DND-41 (cell line): Measurements from ENCODE around the gene KRT6C.

Experiments used
- ATAC-seq: fragments of 200-7000 bp; cut with Tn5 transposase; 3 replicates; pipeline ENCODE4 v1.9.1; 2021; ENCODE audit warnings: low read depth; ENCODE audit not compliant: insufficient read depth
- DNase-seq: peaks from one replicate; pipeline ENCODE4 v3.0.0-alpha.2; 2020
- H2AFZ ChIP-seq: 2 replicates; pipeline ENCODE4 v1.6.0; 2012; ENCODE audit warnings: low read depth, low read length
- H3K27ac ChIP-seq: 2 replicates; pipeline ENCODE4 v1.5.1; 2012; ENCODE audit warnings: low read length, inconsistent platforms
- H3K27me3 ChIP-seq: fragments of 200-600 bp; sonication (generic); 2 replicates; pipeline ENCODE4 v1.6.0; 2012; ENCODE audit warnings: low read length, mild to moderate bottlenecking, inconsistent platforms; ENCODE audit not compliant: insufficient read depth, poor library complexity
- H3K36me3 ChIP-seq: 2 replicates; pipeline ENCODE4 v1.5.1; 2012; ENCODE audit warnings: low read length, inconsistent platforms; ENCODE audit not compliant: insufficient read depth
- H3K4me1 ChIP-seq: 2 replicates; pipeline ENCODE4 v1.5.1; 2012; ENCODE audit warnings: mild to moderate bottlenecking, low read length; ENCODE audit not compliant: insufficient read depth
- H3K4me2 ChIP-seq: 2 replicates; pipeline ENCODE4 v1.6.0; 2012; ENCODE audit warnings: mild to moderate bottlenecking, moderate library complexity, low read length, inconsistent platforms; ENCODE audit not compliant: insufficient read depth
- H3K4me3 ChIP-seq, 2 experiments: fragments of 200-600 bp in 1 of 2; shearing (Covaris generic) in 1 of 2; 2 replicates each; pipeline ENCODE4 v1.5.1; 2012 to 2016; ENCODE audit warnings: inconsistent platforms in 2 of 2, low read length in 2 of 2, mild to moderate bottlenecking in 2 of 2, low read depth in 1 of 2, moderate library complexity in 1 of 2
- H3K79me2 ChIP-seq: 2 replicates; pipeline ENCODE4 v1.6.0; 2012; ENCODE audit warnings: low read length, inconsistent platforms; ENCODE audit not compliant: insufficient read depth
- H3K9ac ChIP-seq: 2 replicates; pipeline ENCODE4 v1.6.0; 2012; ENCODE audit warnings: low read depth, mild to moderate bottlenecking, inconsistent platforms, low read length, moderate library complexity
- H3K9me3 ChIP-seq: 2 replicates; pipeline ENCODE4 v1.5.1; 2012; ENCODE audit warnings: low read length, moderate library complexity, mild to moderate bottlenecking, inconsistent platforms; ENCODE audit not compliant: insufficient read depth, severe bottlenecking
- H4K20me1 ChIP-seq: 2 replicates; pipeline ENCODE4 v1.6.0; 2012; ENCODE audit warnings: low read length; ENCODE audit not compliant: insufficient read depth
- CTCF ChIP-seq: IDR thresholded peaks from 2 replicates; pipeline ENCODE4 v1.5.1; 2012; ENCODE audit warnings: borderline replicate concordance, low read length, moderate library complexity, mild to moderate bottlenecking; ENCODE audit not compliant: poor library complexity, severe bottlenecking; ENCODE audit errors: extremely low read depth
- EZH2 ChIP-seq: IDR thresholded peaks from 3 replicates; pipeline ENCODE4 v1.6.1; 2012; ENCODE audit warnings: borderline replicate concordance, low read depth, mild to moderate bottlenecking, moderate library complexity, low read length, inconsistent platforms; ENCODE audit not compliant: severe bottlenecking

Gene KRT6C

DNA sequence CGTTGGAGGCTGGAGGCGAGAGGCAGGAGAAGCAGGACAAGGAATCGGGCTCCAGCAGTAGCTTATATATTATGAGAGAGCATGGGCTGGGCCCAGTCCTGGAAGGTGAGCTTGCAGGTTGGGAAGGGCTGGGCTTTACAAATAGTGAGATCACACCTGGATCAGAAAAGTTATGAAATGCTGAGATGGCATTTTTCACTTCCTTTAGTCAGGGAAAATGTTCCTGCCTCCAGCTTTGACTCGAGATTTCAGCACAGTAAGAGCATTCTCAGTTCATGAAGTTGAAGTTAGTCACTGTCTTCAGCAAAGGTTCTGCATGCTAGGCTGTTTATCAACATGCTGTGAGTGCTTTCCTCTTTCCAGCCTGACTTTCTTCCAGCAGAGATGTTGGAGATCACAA, at the start of gene KRT6C:
Gene KRT6C, minus strand, starts transcription at position 38 of the 400 bp plus-strand sequence. CDS start 68 bp downstream, outside the sequence.
- TF ChIP-seq CTCF (no peak), EZH2 (no peak)
- no peak within 1 kb of the TSS for H3K27ac ChIP-seq

DNA sequence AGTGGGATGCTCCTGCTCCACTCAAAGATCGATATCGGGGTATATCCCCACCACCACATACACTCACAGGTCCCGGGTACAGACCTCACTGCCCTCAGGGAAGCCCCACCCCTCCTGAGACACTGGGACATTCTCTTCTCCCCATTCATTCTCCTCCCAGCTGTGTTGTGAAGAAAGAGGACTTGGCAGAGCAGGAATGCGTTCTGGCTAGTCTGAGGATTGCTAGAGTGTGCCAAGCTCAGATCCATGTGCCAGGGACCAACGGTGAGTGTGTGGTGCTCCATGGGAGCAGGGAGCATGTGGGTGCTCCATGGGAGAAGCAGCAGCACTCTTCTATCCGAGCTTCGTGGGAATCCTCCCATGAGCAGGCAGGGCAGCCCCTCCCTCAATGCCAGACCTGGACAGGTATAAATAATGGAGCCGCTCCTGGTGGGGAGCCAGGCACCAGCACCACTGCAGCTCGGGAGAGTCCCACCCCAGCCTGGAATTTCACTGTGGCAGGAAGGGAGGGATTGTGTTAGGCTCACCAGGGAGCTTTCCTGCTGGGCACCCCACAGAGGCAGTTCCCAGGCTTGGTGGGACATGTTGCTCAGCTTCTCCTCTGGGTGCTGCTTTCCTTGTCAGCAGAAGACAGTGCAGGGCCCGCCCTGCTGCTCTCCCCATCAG, 48.9 kb upstream of the KRT6C start:
- Histone ChIP-seq H3K79me2 (no peaks in the 10 kb centered on the region), H2AFZ (no peak overlapping the region), H3K27ac (no peak overlapping the region), H3K9me3 (no peaks in the 10 kb centered on the region), H3K4me2 (no peak overlapping the region), H4K20me1 (no peaks in the 10 kb centered on the region; the same call in 1 of the 2 replicates), H3K9ac (no peak overlapping the region), H3K27me3 (peaks cover 13% of the 10 kb centered on the region), H3K4me3 (no peak overlapping the region), H3K4me1 (no peaks in the 10 kb centered on the region), H3K36me3 (no peaks in the 10 kb centered on the region)
- DNase-seq = no peak
- no peak for ATAC-seq
- TF ChIP-seq CTCF = no peak
- no peak for TF ChIP-seq EZH2

More for the DNA sequence above, at the start of gene KRT6C:
- H3K36me3 ChIP-seq = no peaks in the 10 kb centered on the region
- H3K27me3 ChIP-seq = no peaks in the 10 kb centered on the region
- H3K4me1 ChIP-seq = no peaks in the 10 kb centered on the region
- H3K79me2 ChIP-seq = no peaks in the 10 kb centered on the region
- no peak for DNase-seq
- ATAC-seq = no peak
- no peaks in the 10 kb centered on the region for H4K20me1 ChIP-seq
- H3K9ac ChIP-seq = no peak within 1 kb of the TSS
- H3K9me3 ChIP-seq = no peaks in the 10 kb centered on the region
- H3K4me2 ChIP-seq = no peak within 1 kb of the TSS
- no peak within 1 kb of the TSS for H3K4me3 ChIP-seq
- H2AFZ ChIP-seq = no peak within 1 kb of the TSS

DNA sequence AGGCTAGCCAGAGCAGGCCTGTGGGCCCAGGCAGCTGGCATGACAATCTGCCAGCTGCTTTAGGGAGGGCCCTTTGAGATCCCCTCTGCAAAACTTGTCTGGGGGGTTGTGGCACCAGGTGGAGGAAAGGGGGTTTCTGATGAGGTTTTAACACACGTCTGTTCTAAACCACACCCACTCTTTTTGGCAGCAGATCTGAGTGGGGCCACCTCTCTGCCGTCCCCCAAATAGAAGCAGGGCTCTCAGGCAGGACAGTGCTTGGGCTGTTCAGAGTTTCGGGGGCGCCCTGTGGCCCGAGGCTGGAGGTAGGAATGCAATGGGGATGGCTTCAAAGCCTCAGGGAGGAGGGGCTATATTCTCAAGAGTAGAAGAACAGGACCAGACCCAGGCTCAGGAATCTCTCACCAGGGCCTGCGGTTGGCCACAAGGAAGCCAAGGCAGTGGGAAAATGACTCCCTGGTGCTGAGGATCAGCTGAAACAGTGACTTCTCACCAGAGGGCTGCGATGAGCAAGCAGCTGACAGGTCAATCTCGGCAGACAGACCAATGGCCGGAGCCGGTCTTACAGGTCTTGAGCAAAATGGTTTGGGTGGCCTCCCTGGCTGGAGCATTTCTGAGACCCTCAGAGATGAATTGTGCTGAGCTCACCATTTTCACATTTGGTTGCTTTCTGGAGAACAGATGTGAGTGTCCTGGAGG, 48.1 kb upstream of the KRT6C start:
- Histone ChIP-seq H3K36me3 (no peaks in the 10 kb centered on the region), H3K27ac (no peak overlapping the region), H3K4me1 (no peaks in the 10 kb centered on the region), H3K79me2 (no peaks in the 10 kb centered on the region), H3K27me3 (peaks cover 13% of the 10 kb centered on the region), H3K4me2 (no peak overlapping the region), H2AFZ (no peak overlapping the region), H3K9me3 (no peaks in the 10 kb centered on the region), H4K20me1 (no peaks in the 10 kb centered on the region; the same call in 1 of the 2 replicates), H3K9ac (no peak overlapping the region), H3K4me3 (no peak overlapping the region)
- ATAC-seq = no peak
- no peak for TF ChIP-seq EZH2
- TF ChIP-seq CTCF = no peak
- no peak for DNase-seq
